ENCODE results near the gene NECAP2.
A peak's percentile ranks its signal among the peaks of the same experiment; 100 is the strongest.

The NECAP2 gene

DNA sequence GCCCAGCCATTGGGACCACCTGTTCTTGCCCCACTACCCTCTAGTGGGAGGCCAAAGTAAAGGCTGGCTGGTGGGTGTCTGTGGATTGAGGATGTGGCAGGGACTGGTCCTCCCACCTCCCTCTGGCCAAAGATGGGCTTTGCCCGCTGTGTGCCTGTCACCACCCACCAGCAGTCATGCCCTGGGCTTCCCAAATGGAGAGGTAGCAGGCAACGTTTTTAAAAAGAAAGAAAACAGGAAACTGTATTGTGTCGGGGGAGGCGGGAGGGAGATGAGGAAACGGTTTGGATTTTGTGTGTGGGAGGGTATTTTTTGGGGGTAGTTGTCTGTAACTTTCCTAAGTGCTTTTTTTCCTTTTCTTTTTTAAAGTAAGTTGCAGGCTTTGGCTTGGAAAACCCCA lies 43.4 kb upstream of the NECAP2 start:
- H3K4me3 ChIP-seq (replicated peaks; ENCODE audit: low read depth, low read length), result no peak overlapping the region
- TF ChIP-seq, protein P1, sequence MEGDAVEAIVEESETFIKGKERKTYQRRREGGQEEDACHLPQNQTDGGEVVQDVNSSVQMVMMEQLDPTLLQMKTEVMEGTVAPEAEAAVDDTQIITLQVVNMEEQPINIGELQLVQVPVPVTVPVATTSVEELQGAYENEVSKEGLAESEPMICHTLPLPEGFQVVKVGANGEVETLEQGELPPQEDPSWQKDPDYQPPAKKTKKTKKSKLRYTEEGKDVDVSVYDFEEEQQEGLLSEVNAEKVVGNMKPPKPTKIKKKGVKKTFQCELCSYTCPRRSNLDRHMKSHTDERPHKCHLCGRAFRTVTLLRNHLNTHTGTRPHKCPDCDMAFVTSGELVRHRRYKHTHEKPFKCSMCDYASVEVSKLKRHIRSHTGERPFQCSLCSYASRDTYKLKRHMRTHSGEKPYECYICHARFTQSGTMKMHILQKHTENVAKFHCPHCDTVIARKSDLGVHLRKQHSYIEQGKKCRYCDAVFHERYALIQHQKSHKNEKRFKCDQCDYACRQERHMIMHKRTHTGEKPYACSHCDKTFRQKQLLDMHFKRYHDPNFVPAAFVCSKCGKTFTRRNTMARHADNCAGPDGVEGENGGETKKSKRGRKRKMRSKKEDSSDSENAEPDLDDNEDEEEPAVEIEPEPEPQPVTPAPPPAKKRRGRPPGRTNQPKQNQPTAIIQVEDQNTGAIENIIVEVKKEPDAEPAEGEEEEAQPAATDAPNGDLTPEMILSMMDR (IDR thresholded peaks at IDR 0.05; ENCODE audit: low read length, missing control alignments), result no peak

DNA sequence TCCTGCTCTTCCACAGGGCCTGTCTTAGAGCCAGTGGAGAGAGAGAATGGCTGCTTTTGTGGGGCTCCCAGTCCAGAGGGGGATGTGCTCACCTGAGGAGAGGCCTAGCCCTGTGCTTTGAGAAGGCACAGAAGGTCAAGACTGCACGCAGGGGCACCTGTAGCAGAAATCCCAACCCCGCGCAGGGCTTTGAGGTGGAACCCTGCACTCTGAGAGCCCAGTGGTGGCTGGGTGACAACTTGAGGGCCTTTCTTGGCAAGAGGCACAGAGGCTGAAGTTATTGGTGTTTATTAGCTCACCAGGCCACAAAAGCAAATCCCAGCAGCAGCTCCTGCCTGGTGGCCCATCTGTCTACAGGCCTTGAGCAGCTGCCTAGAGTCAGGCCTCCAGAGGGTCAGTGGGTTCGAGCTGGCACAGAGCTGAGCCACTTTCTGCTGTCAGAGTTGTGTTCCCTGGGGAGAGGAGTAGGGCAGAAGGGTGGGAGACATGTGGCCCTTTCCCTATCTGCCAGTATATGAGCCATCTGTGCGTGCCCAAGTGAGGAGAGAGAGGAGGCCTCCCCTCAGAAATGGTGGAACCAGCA lies 42.1 kb upstream of the NECAP2 start:
- TF ChIP-seq, protein P1 (IDR thresholded peaks at IDR 0.05; ENCODE audit: low read length, missing control alignments), result no peak
- no peak overlapping the region for H3K4me3 ChIP-seq (replicated peaks; ENCODE audit: low read depth, low read length)
- no peak for DNase-seq (ENCODE audit: low read depth)

More for the DNA sequence above, 43.4 kb upstream of the NECAP2 start:
- peak; percentile 45 for DNase-seq (ENCODE audit: low read depth)

DNA sequence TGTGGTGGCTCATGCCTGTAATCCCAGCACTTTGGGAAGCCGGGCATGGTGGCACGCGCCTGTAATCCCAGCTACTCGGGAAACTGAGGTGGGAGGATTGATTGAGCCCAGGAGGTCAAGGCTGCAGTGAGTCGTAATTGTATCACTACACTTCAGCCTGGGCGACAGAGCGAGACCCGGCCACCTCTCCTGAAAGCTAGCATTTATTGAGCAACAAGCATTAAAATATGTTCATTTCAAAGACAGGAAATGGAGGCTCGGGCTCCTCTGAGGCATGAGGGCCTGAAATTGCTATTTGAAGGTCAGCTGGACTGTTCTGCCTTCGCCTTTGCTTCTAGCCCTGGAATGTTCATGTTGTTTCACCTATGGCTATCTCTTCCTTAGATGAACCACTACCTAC lies 37.8 kb upstream of the NECAP2 start:
- DNase-seq (ENCODE audit: low read depth), result peak; percentile 27
- TF ChIP-seq, protein P1 (IDR thresholded peaks at IDR 0.05; ENCODE audit: low read length, missing control alignments), result no peak
- H3K4me3 ChIP-seq (replicated peaks; ENCODE audit: low read depth, low read length), result no peak overlapping the region

DNA sequence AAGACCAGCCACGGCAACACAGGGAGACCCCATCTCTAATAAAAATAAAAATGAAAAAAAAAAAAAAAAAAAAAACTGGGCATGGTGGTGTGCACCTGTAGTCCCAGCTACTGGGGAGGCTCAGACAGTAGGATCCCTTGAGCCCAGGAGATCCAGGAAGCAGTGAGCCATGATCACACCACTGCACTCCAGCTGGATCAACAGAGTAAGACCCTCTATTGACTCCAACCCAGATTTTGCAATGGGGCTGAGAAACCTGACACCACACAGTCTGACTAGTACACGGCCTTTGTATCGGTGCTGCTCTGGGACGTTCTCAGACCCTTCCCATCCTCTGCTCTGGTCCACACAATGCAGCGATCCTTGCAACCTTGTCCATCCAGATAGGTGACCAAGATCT lies 35.1 kb upstream of the NECAP2 start:
- TF ChIP-seq, protein P1 (IDR thresholded peaks at IDR 0.05; ENCODE audit: low read length, missing control alignments), result no peak
- DNase-seq (ENCODE audit: low read depth), result no peak
- H3K4me3 ChIP-seq (replicated peaks; ENCODE audit: low read depth, low read length), result no peak overlapping the region

DNA sequence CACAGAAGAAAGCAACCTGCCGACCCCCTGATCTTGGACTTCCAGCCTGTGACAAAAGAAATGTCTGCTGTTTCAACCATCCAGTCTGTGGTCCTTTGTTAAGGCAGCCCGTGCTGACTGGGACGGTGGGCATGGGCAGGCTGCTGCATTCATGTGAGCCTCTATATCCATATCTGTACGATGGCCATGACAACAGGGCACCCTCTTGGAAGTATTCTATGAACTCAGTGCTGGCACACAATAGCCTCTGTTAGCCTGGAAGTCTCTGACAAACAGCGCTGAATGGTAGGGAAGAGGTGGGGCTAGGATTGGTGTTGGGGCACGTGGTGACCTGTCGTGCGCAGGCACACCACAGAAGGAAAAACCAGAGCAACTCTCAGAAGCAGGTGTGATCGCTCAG lies 33.7 kb upstream of the NECAP2 start:
- TF ChIP-seq, protein P1 (IDR thresholded peaks at IDR 0.05; ENCODE audit: low read length, missing control alignments), result no peak
- no peak overlapping the region for H3K4me3 ChIP-seq (replicated peaks; ENCODE audit: low read depth, low read length)
- DNase-seq (ENCODE audit: low read depth), result no peak

DNA sequence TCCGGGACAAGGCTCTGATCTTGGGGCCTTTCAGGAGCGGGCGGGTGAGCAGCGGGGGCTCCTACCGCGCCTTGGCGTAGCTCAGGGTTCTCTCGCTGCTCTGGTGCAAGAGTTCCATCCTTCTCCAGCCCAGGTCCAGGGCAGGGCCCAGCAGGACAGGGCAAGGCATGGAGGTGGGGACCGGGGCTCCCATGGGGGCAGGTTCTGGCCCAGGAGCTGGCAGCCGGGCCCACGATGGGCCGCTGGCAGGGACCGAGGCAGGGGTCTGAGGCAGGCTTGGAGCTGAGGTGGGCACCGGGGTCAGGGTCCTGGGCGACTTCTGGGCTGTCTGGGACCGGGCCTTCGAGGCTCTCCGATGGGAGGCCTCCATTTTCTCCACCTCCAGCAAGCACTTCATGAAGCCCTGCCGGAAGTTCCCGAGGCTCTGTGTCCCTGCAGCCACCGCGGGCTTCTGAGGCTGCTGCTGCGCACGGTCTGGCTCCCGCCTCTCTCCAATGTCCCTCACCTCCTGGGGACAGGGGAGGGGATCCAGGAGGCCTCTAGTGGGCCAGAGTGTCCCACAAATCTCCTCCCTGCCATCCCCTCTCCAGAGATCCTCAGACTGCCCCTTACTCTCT lies 30.9 kb upstream of the NECAP2 start:
- TF ChIP-seq, protein P1 (IDR thresholded peaks at IDR 0.05; ENCODE audit: low read length, missing control alignments), result no peak
- no peak overlapping the region for H3K4me3 ChIP-seq (replicated peaks; ENCODE audit: low read depth, low read length)
- no peak for DNase-seq (ENCODE audit: low read depth)

DNA sequence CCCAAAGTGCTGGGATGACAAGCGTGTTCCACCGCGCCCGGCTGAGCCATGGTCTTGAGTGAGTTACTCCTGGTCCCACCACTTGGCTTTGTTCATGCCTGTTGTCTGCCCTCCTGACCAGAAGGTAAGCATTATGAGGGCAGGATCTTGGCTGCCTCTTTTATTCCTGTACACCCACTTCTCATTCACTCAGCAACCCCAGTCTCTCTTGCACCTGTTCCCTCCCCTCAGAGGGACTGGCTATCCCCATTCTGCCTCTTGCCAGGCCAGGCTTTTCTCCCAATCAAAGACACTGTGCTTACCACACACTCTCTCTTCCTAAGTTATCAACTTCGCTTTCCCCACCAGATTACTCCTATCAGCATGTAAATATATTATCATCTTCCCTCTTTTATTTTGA lies 29.7 kb upstream of the NECAP2 start:
- TF ChIP-seq, protein P1 (IDR thresholded peaks at IDR 0.05; ENCODE audit: low read length, missing control alignments), result no peak
- DNase-seq (ENCODE audit: low read depth), result no peak
- no peak overlapping the region for H3K4me3 ChIP-seq (replicated peaks; ENCODE audit: low read depth, low read length)
